Fibroblast of skin of back (primary cell): ENCODE results near the gene MEIS2.
"Not testable (repeated sequence)": the region's sequence is repeated elsewhere in the genome, so short reads cannot be mapped to it uniquely, and the experiment has no call there.

Experiments
- DNase-seq: peaks from one replicate; pipeline ENCODE4 v3.0.0-alpha.2; 2013

Gene MEIS2

GRCh38 chr15:37004373-37004869 is 95.9 kb downstream of the MEIS2 start:
- DNase-seq: no peak

GRCh38 chr15:37002041-37002672 is 98.2 kb downstream of the MEIS2 start:
- DNase-seq: no peak

- no peak for DNase-seq
Measured at GRCh38 chr15:37001417-37001816, 98.9 kb downstream of the MEIS2 start.

GRCh38 chr15:36999778-37000177 is 100.6 kb downstream of the MEIS2 start:
- DNase-seq: no peak

GRCh38 chr15:36996538-36997181 is 103.7 kb downstream of the MEIS2 start:
- no peak for DNase-seq

- no peak for DNase-seq
Measured at GRCh38 chr15:36996121-36996520, 104.2 kb downstream of the MEIS2 start.

GRCh38 chr15:36994790-36995189 is 105.6 kb downstream of the MEIS2 start:
- no peak for DNase-seq

GRCh38 chr15:36992454-36992853 is 107.9 kb downstream of the MEIS2 start:
- no peak for DNase-seq

GRCh38 chr15:36988947-36989346 is 111.4 kb downstream of the MEIS2 start:
- DNase-seq: peak; percentile 8

- peak; percentile 43 for DNase-seq
Measured at GRCh38 chr15:36982430-36982829, 117.9 kb downstream of the MEIS2 start.

- not testable (repeated sequence) for DNase-seq
Measured at GRCh38 chr15:36980281-36980680, 120.1 kb downstream of the MEIS2 start.

GRCh38 chr15:36978625-36979024 is 121.7 kb downstream of the MEIS2 start:
- no peak for DNase-seq

- no peak for DNase-seq
Measured at GRCh38 chr15:36978126-36978525, 122.2 kb downstream of the MEIS2 start.

GRCh38 chr15:36977659-36978058 is 122.7 kb downstream of the MEIS2 start:
- no peak for DNase-seq

GRCh38 chr15:36972704-36973103 is 127.6 kb downstream of the MEIS2 start:
- DNase-seq: no peak

- no peak for DNase-seq
Measured at GRCh38 chr15:36970522-36970921, 129.8 kb downstream of the MEIS2 start.

GRCh38 chr15:36967929-36968328 is 132.4 kb downstream of the MEIS2 start:
- no peak for DNase-seq

GRCh38 chr15:36966708-36967107 is 133.6 kb downstream of the MEIS2 start:
- DNase-seq: no peak

- no peak for DNase-seq
Measured at GRCh38 chr15:36965570-36966342, 134.6 kb downstream of the MEIS2 start.

- no peak for DNase-seq
Measured at GRCh38 chr15:36964626-36965025, 135.7 kb downstream of the MEIS2 start.

- DNase-seq: peak; percentile 41
Measured at GRCh38 chr15:36961956-36962355, 138.4 kb downstream of the MEIS2 start.

- DNase-seq: no peak
Measured at GRCh38 chr15:36960947-36961227, 139.5 kb downstream of the MEIS2 start.

- no peak for DNase-seq
Measured at GRCh38 chr15:36960179-36960946, 140.0 kb downstream of the MEIS2 start.
